Measurements from ENCODE around the gene SLC7A14. TPM values are rescaled to one million over a fixed set of nuclear protein-coding genes. Genes with fewer than 3 reads are reported as not detected.

Gene SLC7A14
- total RNA-seq, 1 experiment from 2014 or later: not detected

DNA sequence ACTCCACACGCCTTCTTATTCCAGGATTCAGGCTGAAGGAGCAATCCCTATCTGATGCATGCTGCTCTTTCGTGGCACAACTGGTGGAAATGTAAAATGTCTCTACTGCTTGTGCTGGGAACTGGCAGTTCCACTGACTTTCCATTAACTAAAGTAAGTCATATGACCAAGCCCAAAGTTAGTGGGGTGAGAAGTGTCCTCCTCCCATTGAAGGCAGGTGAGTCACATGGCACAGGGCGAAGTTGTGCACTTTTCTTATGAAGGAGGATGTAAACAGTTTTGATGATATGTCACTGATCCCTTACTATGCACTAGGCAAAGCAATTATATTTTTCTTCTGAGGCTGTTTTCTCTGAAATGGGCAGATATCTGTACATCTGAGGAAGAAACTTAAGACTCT, 51.6 kb downstream of the SLC7A14 start:
- no peak for DNase-seq (ENCODE audit: low spot score)

DNA sequence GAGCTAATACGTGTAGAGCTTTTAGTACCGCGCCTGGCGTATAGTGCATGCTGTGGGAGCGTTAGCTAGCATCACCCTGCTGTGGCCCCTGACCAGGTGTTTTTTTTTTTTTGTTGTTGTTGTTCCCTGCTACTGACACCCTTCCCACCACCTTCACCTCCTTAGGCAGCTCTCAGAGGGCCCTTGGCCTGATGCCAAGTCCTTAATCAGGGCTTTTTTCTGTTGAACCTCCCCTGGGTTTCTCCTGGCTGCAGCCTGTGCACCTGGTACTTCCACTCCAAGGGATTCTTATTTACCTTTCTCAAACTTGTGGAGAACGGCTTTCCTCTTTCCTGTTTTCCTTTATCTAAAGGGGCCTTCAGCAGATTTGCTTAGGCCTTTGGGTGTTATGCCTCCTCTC, 53.3 kb downstream of the SLC7A14 start:
- no peak for DNase-seq (ENCODE audit: low spot score)

DNA sequence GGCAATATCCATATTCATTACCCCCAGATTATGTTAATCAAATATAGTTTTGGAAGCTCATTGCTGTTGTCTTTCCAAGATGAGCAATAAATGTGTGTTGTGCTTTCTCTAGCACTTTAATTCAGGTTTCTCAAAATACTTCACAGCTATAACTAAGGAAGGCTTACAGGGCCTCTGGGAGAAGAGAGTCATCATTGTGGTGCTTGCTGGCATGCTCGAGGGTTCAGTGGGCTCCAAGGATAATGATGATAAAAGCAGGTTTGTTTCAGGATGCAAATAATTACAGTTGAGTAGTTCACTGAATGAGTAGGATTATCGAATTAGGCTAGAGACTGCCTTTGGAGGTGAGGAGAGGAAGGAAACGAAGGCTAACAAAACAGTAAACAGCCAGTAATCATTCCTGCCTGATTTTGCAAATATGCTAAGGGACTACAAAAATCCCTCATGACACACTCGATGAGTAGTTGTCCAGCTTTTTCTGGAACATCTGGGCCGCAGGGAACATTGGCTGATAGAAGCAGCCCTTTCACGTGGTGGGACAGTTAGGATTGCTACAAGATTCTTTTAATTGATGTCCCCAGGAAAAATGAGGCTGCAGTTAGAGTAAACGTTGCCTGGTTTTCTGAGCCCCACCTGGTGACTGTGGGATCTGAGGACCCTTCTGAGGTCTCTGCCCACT, 54.1 kb downstream of the SLC7A14 start:
- DNase-seq (ENCODE audit: low spot score): no peak

DNA sequence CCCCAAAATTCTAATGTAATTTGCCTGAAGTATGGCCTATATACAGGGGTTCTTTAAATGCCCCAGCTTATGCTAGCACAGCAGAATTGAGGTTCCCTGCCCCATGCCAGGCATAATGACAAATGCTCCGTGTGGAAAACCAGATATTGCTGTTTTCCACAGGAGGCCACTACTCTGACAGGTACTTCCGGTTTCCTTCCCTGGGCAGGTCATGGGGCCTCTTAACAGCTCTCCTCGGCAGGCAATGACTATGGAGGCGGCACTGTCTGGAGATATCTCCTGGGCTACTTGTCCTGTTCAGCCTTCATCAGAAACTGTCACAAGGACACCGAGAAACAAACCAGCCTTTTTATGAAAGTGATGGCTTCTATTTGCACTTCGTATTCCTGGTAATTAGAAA, 54.8 kb downstream of the SLC7A14 start:
- DNase-seq (ENCODE audit: low spot score): no peak

DNA sequence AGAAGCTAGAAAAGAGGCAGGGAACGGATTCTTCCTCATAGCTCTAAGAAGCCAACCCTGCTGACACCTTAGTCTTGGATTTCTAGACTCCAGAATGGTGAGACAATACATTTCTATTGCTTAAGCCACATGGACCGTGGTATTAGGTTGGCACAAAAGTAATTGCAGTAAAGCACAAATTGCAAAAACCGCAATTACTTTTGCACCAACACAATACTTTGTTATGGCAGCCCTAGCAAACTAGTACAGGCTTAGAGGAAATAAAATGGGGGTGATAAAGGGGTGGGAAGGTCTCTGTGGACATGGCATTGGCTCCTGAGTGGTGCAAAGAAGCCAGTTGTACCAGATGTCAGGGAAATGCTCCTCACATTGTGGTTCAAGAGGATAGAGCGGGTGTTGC, 56.0 kb downstream of the SLC7A14 start:
- no peak for DNase-seq (ENCODE audit: low spot score)

DNA sequence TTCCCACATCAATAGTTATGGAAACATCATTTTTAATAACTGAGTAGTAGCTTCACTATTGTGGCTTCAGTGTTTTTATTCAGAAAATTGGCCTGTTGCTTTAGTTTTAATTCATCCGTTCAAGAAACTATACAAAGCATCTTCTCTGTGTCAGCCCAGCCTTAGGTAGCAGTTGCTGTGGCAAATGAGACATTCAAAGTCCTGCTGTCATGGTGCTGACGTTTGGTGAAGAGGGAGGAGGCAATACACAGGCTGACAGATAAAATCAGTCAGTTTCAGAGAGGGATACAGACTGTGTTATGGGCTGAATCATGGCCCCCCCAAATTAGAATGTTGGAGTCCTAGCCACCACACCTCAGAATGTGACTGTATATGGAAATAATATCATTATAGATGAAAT, 56.5 kb downstream of the SLC7A14 start:
- no peak for DNase-seq (ENCODE audit: low spot score)

DNA sequence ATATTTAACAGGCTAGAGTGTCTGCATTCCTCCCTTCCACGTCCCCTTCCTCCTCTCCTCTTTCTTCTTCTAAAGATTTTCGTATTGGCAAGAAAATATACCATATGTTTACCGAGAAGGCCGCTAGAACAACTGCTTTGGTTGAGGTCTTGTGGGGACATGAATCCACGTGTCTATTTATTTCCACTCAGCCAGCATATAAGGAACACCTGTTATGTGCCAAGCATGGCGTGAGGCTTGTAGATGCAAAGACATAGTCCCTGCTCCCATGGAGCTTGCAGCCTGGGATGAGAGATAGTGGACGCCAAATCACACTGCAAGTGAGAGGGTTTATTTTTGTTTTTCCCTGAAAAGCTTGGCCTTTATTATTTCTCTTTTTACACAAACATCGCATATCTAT, 57.1 kb downstream of the SLC7A14 start:
- DNase-seq (ENCODE audit: low spot score): no peak

DNA sequence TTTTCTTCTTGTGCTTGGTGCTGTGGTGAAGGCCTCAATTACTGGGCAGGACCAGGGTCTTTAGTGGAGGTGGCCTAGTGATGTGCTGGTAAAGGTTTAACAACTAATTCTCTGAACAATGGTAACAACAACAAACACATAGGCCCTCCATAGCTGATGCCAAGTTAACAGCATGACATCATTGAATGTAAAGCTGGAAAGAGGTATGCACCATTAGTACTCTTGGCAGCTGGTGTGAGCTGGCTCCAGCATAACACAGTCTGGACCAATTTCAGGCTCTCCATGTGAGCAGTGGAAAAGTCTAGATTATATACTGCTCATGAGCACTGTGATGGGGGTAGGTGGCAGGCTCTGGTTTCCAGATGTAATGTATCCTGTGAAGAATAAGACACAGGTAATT, 61.8 kb downstream of the SLC7A14 start:
- DNase-seq (ENCODE audit: low spot score): no peak

DNA sequence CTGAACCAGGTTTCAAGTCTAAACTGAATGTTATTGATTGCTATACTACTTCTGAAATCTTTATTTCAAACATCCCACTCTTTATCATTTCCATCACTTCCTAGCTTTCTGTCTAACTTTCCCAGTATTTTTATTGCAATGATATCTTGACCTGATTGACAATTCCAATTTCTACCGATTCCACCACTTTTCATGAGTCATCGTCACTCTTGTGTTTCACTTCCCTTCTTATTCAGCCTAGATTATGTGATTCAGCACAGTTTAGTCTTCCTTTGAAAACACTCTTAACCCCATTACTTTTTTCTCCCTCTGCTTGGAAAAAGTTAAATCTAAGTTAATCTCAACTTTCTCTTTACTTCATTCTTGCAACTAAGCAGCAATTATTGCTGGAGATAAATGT, 62.6 kb downstream of the SLC7A14 start:
- peak; percentile 44 for DNase-seq (ENCODE audit: low spot score)

DNA sequence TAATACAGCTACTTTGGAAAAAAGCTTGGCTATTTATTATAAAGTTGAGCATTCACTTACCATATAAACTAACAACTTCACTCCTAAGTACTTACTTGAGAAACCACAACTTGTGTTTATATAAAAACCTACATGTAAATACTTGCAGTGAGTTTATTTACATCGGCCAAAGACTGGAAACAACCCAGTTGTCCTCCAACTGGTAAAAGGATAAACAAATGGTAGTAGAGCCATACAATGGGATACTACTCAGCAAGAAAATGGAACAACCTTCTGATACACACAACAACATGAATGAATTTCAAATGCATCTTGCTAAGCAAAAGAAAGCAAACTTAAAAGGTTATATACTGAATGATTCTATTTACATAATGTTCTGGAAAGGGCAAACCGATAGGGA, 63.7 kb downstream of the SLC7A14 start:
- DNase-seq (ENCODE audit: low spot score): peak; percentile 89

DNA sequence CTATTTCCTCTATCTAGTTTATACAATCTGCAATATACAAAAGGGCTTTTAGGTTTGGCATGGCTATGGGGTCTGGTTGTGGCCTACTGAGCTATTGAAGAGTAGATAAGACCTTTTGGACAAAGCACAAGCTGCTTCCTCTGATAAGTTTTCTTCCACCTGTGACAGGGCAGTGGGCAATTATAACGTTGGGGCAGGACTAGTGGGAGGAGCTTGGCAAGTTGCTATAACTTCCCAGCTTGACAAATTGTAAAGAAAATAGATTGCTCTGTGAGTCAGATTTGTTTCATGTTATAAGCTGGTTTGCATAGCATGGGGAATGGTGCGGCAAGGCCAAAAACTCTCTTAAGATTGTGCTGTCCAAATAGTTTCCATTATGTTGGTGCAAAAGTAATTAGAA, 64.9 kb downstream of the SLC7A14 start:
- no peak for DNase-seq (ENCODE audit: low spot score)

DNA sequence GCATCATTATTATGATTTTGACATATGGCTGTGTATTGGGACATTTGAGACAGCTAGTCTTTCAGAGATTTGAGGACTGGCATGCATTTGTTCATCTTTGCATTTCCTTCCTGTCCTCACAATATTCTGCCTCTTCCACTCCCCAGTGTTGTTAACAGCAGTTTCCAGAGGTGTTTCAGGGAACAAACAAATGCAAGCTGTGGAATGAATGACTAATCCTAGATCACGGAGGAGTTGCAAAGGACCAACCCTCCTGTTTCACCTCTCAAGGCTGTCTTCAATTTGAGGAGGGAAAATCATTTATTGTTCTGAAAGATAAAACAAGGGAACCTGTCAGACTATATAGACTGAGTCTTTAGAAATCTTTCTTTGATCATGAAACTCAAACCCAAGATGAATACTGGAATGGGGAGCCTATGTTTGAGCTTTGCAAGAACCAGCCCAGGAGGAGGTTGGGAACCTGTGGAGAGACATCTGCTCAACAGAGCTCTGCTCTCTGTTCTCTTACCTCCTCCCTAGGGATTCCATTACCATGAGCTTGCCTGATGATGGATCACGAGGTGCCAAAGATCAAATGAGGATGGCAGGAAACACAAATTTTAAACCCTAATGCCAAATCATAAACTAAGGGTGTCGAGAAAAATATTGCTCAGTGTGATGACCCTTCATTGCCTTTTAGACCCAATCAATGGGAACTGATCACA, 68.5 kb downstream of the SLC7A14 start:
- no peak for DNase-seq (ENCODE audit: low spot score)

DNA sequence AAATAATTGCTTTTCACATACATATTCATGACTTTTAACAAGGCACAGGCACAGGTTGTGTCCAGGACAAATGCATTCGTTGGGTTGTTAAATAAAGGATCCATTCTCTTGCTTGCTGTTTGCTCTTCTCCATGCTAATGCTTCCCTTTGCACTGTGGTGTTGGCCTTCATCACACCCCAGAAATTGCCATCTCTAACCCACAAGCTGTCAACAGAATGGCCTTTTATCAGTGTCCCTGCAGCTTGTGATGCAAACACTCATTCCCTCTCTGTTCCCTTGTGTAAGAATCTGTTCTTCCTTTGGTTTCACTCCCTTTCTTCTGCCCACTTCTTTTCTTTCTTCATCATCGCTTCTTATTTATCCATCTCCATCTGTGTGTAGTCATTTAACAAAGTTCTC, 72.2 kb downstream of the SLC7A14 start:
- DNase-seq (ENCODE audit: low spot score): no peak

DNA sequence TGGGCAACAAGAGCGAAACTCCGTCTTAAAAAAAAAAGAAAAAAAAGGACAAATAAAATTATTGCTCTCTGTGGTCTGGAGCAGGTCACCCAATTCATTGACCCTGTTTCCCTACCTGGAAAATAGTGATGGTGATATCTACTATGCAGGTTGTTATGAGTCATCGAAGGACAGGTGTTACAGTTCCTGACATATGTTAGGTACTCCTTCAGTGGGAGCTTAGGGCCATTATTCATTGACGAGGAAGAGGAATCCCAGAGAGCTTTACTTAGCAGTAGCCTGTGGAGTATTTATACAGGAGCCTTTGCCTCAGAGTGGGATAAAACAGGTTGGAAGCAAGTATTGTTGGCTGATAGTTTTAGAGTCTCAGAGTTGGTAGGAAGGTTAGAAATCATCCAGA, 74.5 kb downstream of the SLC7A14 start:
- DNase-seq (ENCODE audit: low spot score): no peak

DNA sequence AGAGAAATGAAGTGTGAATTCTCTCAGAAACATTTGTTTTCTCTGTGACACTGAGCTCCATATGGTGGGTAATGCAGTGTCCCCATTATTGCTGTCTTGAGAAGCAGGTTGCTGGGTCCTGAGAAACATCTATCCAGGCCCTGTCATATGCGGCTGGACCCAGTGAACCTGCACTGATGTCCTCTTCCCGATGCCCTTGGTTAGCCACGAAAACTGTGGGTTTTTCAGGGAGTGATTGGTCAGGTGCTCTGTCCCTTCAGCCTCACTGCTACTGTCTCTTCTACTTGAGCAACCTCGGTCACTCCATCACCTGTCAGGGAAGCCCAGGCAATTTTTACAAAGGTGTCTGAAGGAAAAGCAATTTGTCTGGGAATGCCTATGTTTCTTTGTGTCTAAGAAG, 77.0 kb downstream of the SLC7A14 start:
- no peak for DNase-seq (ENCODE audit: low spot score)

DNA sequence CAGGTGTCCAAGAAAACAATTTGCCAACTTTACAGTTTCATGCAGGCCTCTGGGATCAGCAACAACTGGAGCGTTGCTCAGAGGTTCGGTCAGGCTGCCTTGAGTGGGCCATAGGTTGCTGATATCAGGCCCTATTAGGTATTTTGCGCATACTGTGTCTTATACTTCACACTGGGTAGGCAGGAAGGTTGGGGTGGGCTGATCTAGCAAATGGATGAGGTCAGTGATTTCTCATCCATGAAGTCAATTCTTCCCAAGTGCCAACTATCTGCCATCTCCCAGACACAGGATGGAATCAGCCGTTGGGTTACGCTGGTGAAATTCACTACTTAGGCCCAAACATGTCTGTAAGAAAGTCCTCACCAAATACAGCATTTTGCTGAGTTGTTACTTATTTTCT, 77.6 kb downstream of the SLC7A14 start:
- DNase-seq (ENCODE audit: low spot score): no peak

DNA sequence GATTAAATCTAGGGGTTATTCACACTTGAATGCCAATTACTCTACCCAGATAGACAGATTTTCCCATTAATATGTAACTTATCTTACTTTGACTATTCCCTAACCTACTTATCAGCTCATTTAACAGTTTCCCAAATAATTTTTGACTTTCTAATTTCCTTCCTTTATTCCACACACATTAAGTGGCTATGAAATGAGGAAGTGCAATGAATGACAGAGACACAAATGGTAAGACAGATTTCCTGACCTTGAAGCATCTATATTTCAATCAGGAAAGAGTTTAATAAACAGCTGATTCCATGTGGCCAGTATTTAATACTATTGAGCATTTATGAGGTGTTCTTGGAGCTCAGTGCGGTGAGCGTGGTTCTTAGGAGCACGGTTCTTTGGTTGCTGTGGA, 78.8 kb downstream of the SLC7A14 start:
- no peak for DNase-seq (ENCODE audit: low spot score)

DNA sequence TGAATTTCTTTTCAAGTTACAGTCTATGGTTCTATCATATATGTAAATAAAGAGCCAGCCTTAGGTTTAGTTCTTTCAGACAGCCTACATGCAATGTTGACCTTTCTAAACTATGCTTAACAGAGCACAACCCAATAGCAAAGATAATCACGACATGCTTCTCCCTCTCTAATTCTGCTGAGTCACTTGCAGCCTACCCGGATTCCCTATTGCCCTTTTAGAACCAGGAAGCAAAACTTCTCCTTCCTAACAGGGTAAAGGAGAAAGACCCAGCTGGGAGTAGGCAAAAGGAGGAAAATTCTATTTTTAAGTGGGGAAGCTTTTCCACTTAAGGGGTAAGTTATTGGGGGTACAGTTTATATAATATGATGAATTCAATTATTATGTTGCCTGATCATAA, 79.3 kb downstream of the SLC7A14 start:
- peak; percentile 60 for DNase-seq (ENCODE audit: low spot score)

DNA sequence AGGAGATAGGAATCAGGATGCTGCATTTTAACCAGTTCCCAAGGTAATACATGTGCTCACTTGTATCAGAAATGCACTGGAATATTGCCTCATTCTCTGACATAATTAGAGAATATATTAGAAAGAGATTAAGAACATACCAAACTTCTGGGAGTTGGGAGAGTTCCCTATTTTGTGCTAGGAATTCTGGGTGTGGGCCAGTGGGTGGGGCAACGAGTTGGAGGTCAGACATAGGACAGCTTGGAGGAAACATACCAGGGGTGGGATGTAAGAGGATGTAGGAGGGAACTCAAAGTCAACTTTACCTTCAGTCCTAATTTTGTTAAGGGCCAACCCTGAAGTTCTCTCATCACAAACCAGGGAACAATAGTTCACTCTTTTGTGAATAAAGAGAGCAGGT, 83.6 kb downstream of the SLC7A14 start:
- DNase-seq (ENCODE audit: low spot score): no peak

DNA sequence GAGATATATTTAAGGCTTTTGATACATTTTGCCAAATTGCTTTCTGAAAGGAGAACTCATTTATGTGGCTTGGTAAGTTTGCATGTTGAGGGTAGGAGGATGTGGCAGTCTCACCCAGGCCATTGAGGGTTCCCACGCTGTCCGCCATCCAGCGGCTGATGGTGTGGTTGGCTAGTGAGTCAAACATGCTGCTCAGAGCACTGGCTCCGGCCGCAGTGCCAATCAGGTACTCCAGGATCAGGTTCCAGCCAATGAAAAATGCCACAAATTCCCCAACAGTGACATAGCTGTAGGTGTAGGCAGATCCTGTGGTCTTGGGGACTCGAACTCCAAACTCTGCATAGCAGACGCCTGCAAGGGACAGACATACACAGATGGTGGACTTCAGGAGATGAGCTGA, 84.9 kb downstream of the SLC7A14 start:
- no peak for DNase-seq (ENCODE audit: low spot score)

DNA sequence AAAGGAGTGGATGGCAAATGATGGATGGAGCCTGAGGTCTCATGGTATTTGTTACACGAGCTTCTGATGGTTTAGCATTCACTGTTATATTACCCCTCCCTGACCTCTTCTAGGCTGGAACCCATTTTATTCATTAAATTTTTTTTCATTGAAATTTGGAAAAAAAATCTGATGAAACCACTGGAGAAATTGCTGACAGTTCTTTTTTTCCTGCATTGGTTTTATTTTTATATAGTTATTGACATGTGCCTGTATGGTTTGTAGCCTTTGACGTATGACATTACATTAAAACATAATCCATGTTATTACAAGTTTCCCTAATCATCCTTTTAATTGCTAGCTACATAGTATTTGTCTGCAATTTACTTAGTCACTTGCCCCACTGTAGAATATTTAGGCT, 85.4 kb downstream of the SLC7A14 start:
- DNase-seq (ENCODE audit: low spot score): no peak

DNA sequence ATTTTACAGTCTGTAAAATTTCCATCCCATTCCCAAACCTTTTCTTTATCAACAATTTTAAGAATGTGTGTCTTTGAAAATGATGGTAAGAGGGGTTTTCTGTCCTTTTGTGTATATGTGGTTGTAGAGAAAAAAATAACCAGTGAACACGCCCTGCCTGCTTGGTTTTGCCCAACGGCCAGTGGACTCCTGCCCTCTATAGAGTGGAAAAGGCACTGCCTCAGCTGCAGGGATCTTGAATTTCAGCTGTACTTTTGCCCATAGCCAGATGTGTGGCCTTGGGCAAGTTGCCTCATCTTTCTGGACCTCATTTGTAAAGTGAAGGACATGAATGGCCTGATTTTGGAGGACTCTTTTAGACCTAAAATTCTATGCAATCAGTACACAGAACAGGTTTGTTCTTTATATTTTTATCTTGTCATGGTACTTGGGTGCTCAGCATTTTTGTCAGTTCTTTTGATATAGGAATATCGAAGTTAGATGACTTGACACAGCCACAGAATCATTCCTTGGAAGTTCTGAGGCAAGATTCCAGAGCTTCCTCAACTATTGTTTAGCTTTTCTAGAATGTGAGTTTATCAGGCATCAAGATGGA, 86.2 kb downstream of the SLC7A14 start:
- peak; percentile 75 for DNase-seq (ENCODE audit: low spot score)
